Stimulated activated CD8-positive, alpha-beta memory T cell treated with anti-CD3 and anti-CD28 coated beads, Interleukin-4, amount 100 ng/mL, for 4 hours (primary cell): ENCODE results near the gene DAD1.
"Not testable (repeated sequence)": the region's sequence is repeated elsewhere in the genome, so short reads cannot be mapped to it uniquely, and the experiment has no call there.

Experiments used
- DNase-seq, 2 donors: peaks; one replicate each; pipeline ENCODE4 v3.0.0-alpha.2; 2020; ENCODE audit warnings: low read depth in 2 of 2, low spot score in 1 of 2

DAD1 gene

GRCh38 chr14:22553861-22554497 lies 35.0 kb downstream of the DAD1 start:
- DNase-seq: not testable (repeated sequence)

GRCh38 chr14:22553445-22553844 lies 35.6 kb downstream of the DAD1 start:
- no peak for DNase-seq

GRCh38 chr14:22552827-22553076 lies 36.3 kb downstream of the DAD1 start:
- no peak for DNase-seq

DNA sequence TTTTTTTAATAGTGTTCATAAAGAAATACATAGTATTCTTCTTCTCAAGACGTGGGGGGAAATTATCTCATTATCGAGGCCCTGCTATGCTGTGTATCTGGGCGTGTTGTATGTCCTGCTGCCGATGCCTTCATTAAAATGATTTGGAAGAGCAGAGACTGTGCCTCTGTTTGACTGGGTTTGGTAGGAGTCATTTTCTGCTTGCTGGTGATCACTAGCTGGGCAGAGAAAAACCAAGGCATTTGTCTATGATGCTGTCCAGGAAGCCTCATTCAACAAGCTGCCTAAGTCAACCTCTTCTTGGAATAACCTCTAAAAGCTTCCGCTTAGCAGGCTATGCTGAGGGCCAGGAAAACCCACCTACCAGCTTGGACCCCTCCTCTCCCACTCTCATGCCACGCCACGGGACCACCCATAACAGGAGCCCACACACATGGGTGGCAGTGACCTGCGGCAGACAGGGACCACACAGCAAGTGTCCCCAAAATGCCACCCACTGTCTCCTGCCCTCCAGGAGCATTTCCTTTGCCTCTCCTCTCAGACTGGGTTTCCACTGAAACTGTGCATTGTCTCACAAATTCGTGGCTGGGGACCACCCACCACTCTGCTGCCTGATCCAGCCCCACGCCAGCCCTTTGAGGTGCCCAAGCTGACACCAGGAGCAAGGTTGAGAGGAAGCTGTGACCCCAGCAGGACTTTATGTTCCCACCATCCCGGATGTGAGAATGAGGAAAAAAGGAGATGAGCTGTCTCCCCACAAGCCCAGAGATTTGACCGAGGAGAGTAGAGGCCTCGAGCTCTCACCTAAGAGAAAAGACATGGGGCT lies 36.8 kb downstream of the DAD1 start:
- DNase-seq: no peak

- DNase-seq: no peak
These were observed 37.4 kb downstream of the DAD1 start for GRCh38 chr14:22551605-22551997.

GRCh38 chr14:22549981-22550673 lies 38.9 kb downstream of the DAD1 start:
- no peak for DNase-seq

DNA sequence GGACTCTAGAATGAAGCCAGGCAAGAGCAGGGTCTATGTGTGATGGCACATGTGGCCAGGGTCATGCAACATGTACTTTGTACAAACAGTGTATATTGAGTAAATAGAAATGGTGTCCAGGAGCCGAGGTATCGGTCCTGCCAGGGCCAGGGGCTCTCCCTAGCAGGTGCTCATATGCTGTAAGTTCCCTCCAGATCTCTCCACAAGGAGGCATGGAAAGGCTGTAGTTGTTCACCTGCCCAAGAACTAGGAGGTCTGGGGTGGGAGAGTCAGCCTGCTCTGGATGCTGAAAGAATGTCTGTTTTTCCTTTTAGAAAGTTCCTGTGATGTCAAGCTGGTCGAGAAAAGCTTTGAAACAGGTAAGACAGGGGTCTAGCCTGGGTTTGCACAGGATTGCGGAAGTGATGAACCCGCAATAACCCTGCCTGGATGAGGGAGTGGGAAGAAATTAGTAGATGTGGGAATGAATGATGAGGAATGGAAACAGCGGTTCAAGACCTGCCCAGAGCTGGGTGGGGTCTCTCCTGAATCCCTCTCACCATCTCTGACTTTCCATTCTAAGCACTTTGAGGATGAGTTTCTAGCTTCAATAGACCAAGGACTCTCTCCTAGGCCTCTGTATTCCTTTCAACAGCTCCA lies 39.6 kb downstream of the DAD1 start:
- DNase-seq: no peak

- no peak for DNase-seq
These were observed 40.9 kb downstream of the DAD1 start for GRCh38 chr14:22547948-22548750.

GRCh38 chr14:22547313-22547947 lies 41.6 kb downstream of the DAD1 start:
- DNase-seq: no peak

GRCh38 chr14:22546722-22547071 lies 42.3 kb downstream of the DAD1 start:
- DNase-seq: no peak

GRCh38 chr14:22545842-22546721 lies 42.9 kb downstream of the DAD1 start:
- no peak for DNase-seq

DNA sequence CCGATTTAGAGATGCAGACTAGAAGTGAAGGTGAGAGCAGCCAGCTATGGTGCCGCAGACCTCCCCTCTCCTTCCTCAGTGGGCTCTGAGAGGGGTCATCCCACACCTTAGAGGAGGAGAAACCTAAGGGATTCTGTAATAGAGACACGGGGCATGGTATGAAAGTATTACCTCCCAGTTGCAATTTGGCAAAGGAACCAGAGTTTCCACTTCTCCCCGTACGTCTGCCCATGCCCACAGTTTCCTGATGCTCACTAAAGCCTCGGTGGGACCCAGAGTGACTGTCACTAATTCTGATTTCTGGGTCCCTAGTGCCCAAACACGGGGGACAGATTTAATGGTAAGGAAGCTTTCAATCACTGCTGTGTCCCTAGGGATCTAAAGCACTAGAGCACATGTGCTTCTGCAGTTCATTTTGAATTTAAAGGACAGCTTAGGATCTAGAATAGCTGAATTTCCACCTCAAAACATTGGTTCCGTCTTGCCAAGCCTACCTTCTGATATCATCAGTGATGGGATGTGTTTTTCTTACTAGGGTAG lies 44.1 kb downstream of the DAD1 start:
- no peak for DNase-seq

DNA sequence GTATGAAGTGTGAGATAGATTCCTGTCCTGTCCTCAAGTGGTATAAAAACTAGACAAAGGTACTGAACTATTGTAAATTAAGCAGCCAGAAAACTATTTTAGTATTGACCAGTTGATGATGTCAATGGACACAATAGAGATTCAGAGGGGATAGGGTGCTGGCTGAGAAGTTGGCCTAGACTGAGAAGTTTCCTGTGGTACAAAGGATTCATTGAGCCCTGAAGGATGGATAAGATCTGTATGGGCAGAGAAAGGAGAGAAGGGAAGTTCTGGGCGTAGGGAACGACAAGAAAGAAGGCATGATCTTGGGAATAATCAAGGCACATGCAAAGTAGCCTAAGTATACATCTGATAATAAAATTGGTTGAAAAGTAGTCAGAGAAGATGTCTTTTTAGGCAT lies 44.6 kb downstream of the DAD1 start:
- DNase-seq: no peak

- DNase-seq: not testable (repeated sequence)
These were observed 45.3 kb downstream of the DAD1 start for GRCh38 chr14:22543570-22544357.

DNA sequence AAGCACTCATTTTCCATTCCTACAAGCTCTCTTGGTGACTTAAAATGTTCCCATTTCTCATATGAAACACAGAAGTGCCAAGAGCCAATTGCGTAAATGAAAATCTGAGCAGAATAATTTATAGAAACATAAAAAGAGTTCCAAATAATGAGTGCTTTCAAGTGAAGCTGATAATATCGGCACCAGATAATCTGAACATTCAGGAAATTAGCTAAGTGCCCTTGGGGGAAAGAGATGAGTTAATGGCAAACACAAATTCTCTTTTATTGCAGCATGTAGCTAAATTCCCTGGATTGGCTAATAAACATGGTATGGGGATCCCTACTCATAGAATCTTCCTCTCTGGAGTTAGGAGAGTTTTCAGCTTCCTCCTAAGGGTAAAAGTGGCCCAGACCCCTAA lies 46.7 kb downstream of the DAD1 start:
- no peak for DNase-seq

- no peak for DNase-seq
These were observed 47.3 kb downstream of the DAD1 start for GRCh38 chr14:22541721-22542120.

DNA sequence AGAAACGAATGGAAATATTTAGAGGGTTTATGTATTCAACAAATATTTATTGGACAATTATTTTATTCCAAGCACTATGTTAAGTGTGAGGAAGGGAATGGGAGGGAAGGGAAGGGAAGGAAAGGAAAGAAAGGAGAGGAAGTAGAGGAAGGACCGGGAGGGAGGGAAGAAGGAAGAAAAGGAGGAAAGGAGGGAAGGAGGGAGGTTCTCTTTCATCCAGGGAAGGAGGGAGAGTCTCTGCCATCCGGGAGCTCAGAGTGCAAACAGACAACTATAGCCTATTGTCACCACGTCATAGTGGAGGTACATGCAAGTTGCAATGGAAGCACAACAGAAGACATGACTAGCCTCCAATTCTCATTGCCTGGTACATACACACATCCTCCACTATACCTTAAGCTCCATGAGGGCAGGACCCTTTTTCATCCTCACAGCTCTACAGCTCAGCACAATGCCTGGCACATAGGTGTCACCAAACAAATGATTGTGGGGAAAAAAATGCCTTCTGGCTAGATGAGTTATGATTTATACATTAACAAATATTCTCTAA lies 48.1 kb downstream of the DAD1 start:
- no peak for DNase-seq

GRCh38 chr14:22540293-22540692 lies 48.7 kb downstream of the DAD1 start:
- DNase-seq: no peak
